HG03439 (cell line): ENCODE results near the gene SLC7A6OS.

ENCODE experiments used
- ATAC-seq: cut with Tn5 transposase; IDR thresholded peaks from one replicate; pipeline ENCODE4 v1.9.1; 2021; ENCODE audit warnings: mild to moderate bottlenecking, moderate library complexity; ENCODE audit not compliant: unreplicated experiment

Gene SLC7A6OS

DNA sequence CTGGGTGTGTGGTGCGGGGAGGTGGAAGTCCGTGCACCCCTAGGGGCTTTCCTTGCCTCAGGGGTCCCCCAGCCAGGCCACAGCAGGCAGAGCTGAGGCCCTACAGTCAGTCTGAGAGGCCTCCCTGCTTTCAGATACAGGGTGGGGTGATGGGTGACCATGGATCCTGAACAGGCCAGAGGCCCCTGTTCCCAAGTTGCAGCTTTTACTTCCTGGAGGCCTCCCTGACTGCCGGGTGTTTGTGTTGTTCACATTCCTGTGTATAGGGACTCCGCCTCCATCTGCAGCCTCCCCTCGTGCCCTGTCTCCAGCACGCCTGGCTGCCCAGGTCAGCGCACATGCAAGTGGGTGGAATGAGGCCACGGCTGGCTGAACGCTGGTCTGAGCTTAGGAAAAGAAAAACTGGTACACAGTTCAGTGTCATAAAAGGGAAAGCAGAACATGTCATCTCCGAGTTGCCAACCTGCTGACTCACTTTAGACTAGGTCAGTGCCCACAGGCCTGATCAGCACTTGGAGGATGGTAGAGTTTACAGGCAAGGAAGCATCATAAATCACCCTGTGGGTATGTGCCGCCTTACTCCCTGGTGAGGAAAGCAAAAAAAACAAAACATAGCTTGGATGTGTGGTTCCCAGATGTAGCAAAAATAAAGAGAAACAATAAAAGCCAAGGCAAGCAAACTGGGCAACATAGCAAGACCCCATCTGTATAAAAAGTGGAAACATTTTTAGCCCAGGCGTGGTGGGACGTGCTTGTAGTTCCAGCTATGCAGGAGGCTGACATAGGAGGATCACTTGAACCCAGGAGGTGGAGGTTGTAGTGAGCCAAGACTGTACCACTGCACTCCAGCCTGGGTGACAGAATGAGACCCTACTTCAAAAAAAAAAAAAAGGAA is 52.6 kb downstream of the SLC7A6OS start:
- no peak for ATAC-seq

DNA sequence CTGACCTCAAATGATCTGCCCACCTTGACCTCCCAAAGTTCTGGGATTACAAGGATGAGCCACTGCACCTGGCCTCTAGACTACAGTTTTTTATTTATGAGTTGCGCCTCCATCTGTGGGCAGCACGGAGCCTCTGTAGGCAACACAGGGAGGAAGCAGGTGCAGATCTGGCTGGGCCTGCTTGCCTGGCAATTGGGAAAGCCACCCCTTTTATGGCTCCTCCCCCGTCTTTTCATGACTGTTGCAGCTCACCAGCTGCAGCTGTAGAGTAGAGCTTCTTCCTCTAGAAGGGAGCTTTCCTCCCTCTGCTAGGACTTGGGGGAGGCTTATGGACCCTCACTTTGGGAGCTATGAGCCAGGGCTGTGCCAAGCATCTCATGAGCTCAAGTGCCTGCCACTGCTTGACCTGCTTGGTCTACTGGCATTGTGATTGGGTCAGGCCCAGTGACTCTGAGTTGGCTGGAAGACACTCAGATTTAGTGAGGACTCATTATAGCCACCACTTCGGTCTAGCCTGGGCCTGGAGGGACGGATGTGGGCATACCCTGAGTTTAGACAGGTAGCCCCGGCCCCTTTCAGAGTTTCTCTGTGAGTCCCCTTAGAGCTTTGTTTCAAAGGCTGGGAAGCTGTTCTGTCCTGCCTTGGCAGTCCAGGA is 53.4 kb downstream of the SLC7A6OS start:
- no peak for ATAC-seq

DNA sequence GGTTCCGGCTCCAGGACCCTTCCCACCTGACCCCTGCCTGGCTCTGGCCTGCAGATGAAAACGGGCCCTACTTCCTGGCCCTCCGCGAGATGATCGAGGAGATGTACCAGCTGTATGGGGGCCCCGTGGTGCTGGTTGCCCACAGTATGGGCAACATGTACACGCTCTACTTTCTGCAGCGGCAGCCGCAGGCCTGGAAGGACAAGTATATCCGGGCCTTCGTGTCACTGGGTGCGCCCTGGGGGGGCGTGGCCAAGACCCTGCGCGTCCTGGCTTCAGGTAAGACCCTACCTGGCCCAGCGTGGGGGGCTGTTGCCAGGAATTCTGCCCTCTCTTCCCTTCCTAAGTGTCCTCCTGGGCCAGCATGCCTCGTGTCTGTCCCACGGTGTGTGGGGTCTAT is 55.0 kb downstream of the SLC7A6OS start:
- ATAC-seq = no peak

GRCh38 chr16:68253721-68254120 is 57.0 kb downstream of the SLC7A6OS start:
- no peak for ATAC-seq

DNA sequence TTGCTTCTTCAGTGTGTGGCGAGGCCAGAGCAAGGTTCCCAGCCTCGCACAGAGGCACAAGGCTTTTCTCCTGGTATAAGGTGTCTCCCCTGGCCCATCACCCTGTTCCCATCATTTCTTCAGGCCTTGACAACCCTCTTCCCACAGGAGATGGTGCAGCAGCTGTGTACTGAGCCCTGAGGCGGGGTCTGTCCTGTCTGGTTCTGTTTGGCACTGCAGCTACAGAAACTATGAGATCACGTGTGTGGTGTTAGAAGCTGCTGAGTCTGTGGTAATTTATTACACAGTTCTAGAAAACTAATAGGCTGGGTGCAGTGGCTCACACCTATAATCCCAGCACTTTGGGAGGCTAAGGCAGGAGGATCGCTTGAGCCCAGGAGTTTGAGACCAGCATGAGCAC is 58.4 kb downstream of the SLC7A6OS start:
- ATAC-seq = no peak

DNA sequence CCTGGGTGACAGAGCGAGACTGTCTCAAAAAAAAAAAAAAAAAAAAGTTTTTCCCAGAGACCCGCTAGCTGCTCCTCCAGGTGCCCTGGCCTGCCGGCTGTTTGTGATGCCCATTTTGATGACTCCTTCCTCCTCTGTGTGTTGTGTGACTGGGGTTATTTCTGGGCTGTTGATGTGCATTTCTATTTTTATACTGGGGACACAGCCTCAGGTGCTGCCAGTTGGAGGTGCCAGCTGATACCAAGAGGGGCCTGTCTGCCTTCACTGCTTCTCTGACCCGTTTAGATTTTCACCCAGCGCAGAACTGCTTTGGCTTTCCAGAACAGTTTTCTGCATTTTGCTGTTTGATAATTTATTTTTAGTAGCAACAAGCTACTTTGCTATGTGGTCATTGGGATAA is 58.9 kb downstream of the SLC7A6OS start:
- ATAC-seq = no peak

DNA sequence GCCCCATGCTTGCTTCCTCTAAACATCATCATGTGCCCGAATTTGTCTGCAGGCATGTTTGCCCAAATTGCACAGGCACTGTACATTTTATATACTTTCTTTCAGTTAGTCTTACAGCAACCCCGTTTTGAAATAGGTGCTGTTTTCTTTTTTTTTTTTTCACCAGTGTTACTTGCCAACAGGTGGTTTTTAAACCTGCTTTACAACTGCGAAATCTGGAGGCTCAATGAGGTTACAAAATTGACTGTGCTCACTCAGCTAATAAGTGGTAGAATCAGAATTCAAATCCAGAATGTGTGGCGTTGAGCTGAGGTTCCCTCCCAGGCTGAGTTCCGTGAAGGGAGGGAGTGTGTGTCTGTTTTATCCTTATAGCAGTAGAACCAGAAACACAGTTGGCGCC is 59.8 kb downstream of the SLC7A6OS start:
- no peak for ATAC-seq

GRCh38 chr16:68249371-68249770 is 61.4 kb downstream of the SLC7A6OS start:
- no peak for ATAC-seq
